WTC11 (cell line): ENCODE measurements around the gene BUD23. TPM values are rescaled to one million over a fixed set of nuclear protein-coding genes. Genes with fewer than 3 reads are reported as not detected.

Source experiments
- ATAC-seq: fragments of 200-7000 bp; cut with Tn5 transposase; 2 replicates; pipeline ENCODE4 v1.10.0; 2021; ENCODE audit warnings: mild to moderate bottlenecking, moderate library complexity
- CTCF ChIA-PET: fragments of 300-600 bp; sonication (Branson Sonifier 250); formaldehyde crosslinking; loops from one replicate; lab custom pipeline; 2021; ENCODE audit warnings: antibody characterized with exemption; lab: Charles Lee
- POLR2A ChIA-PET: fragments of 350-600 bp; sonication (Branson Sonifier 250); formaldehyde crosslinking; loops from one replicate; lab custom pipeline; 2021; ENCODE audit warnings: antibody characterized with exemption; lab: Charles Lee
- DNase-seq: peaks from one replicate; pipeline ENCODE4 v3.0.0; 2021; ENCODE audit warnings: low spot score
- H3K27ac Mint-ChIP-seq: 2 replicates; pipeline ENCODE4 v1.8.0; 2021; ENCODE audit warnings: mixed read lengths
- H3K27me3 Mint-ChIP-seq: 2 replicates; pipeline ENCODE4 v1.8.0; 2021; ENCODE audit warnings: low read depth, mild to moderate bottlenecking, moderate library complexity, mixed read lengths
- H3K36me3 Mint-ChIP-seq: 2 replicates; pipeline ENCODE4 v1.8.0; 2021; ENCODE audit warnings: mixed read lengths
- H3K4me1 Mint-ChIP-seq: 2 replicates; pipeline ENCODE4 v1.8.0; 2022; ENCODE audit warnings: mixed read lengths
- H3K4me3 Mint-ChIP-seq: 2 replicates; pipeline ENCODE4 v1.8.0; 2021; ENCODE audit warnings: mild to moderate bottlenecking, moderate library complexity, mixed read lengths
- H3K9me3 Mint-ChIP-seq: 2 replicates; pipeline ENCODE4 v1.8.0; 2021; ENCODE audit warnings: mixed read lengths
- AFF4 ChIP-seq: sonication (generic); formaldehyde crosslinking; IDR thresholded peaks from 2 replicates; pipeline ENCODE4 v1.8.1; 2023; ENCODE audit warnings: mild to moderate bottlenecking, missing genetic modification reagents, borderline replicate concordance
- CDX4 ChIP-seq: fragments of 250-450 bp; sonication (Bioruptor Pico); IDR thresholded peaks from 2 replicates; pipeline ENCODE4 v1.9.0; 2021; ENCODE audit warnings: moderate library complexity, mild to moderate bottlenecking, inconsistent platforms, borderline replicate concordance
- CTCF ChIP-seq: fragments of 200-600 bp; IDR thresholded peaks from 2 replicates; pipeline ENCODE4 v1.8.0; 2022; ENCODE audit warnings: antibody characterized with exemption
- ESRRA ChIP-seq: sonication (generic); formaldehyde crosslinking; IDR thresholded peaks from 2 replicates; pipeline ENCODE4 v1.8.1; 2022; ENCODE audit warnings: mild to moderate bottlenecking, missing genetic modification reagents, borderline replicate concordance
- GTF2I ChIP-seq: fragments of 250-450 bp; sonication (Bioruptor Pico); conservative IDR thresholded peaks from 2 replicates; pipeline ENCODE4 v1.4.0; 2021; ENCODE audit warnings: mild to moderate bottlenecking
- KAT7 ChIP-seq: sonication (generic); formaldehyde crosslinking; IDR thresholded peaks from 2 replicates; pipeline ENCODE4 v1.8.1; 2023; ENCODE audit warnings: missing genetic modification reagents, mild to moderate bottlenecking, borderline replicate concordance
- MAX ChIP-seq: sonication (generic); formaldehyde crosslinking; IDR thresholded peaks from 2 replicates; pipeline ENCODE4 v1.8.0; 2022; ENCODE audit warnings: mild to moderate bottlenecking, missing genetic modification reagents
- MLX ChIP-seq: sonication (generic); formaldehyde crosslinking; IDR thresholded peaks from 2 replicates; pipeline ENCODE4 v1.8.1; 2023; ENCODE audit warnings: mild to moderate bottlenecking, missing genetic modification reagents, moderate library complexity
- PRDM15 ChIP-seq: sonication (generic); formaldehyde crosslinking; IDR thresholded peaks from 2 replicates; pipeline ENCODE4 v1.8.0; 2022; ENCODE audit warnings: missing genetic modification reagents
- SOX15 ChIP-seq: fragments of 250-450 bp; sonication (Bioruptor Pico); IDR thresholded peaks from 2 replicates; pipeline ENCODE4 v1.9.0; 2021; ENCODE audit warnings: mild to moderate bottlenecking
- SP1 ChIP-seq: sonication (generic); formaldehyde crosslinking; conservative IDR thresholded peaks from 2 replicates; pipeline ENCODE4 v1.8.1; 2022; ENCODE audit warnings: missing genetic modification reagents
- TCF7 ChIP-seq: sonication (generic); formaldehyde crosslinking; IDR thresholded peaks from 2 replicates; pipeline ENCODE4 v1.8.0; 2022; ENCODE audit warnings: mild to moderate bottlenecking, low read depth, missing genetic modification reagents, moderate library complexity
- TEAD1 ChIP-seq: sonication (generic); formaldehyde crosslinking; IDR thresholded peaks from 2 replicates; pipeline ENCODE4 v1.8.0; 2022; ENCODE audit warnings: mild to moderate bottlenecking, missing genetic modification reagents
- TP53 ChIP-seq: sonication (generic); formaldehyde crosslinking; IDR thresholded peaks from 2 replicates; pipeline ENCODE4 v1.8.1; 2023; ENCODE audit warnings: mild to moderate bottlenecking, missing genetic modification reagents
- ZNF121 ChIP-seq: sonication (generic); formaldehyde crosslinking; IDR thresholded peaks from 2 replicates; pipeline ENCODE4 v1.8.0; 2023; ENCODE audit warnings: missing genetic modification reagents
- ZNF416 ChIP-seq: fragments of 250-450 bp; sonication (Bioruptor Pico); IDR thresholded peaks from 2 replicates; pipeline ENCODE4 v1.9.0; 2021; ENCODE audit warnings: mild to moderate bottlenecking, inconsistent platforms
- ZNF425 ChIP-seq: fragments of 250-450 bp; sonication (Bioruptor Pico); conservative IDR thresholded peaks from 2 replicates; pipeline ENCODE4 v1.9.0; 2021; ENCODE audit warnings: mild to moderate bottlenecking
- total RNA-seq: library from RNA; stranded (reverse); gene quantifications from 3 replicates; pipeline ENCODE4 v1.2.3, GENCODE V29; 2021

BUD23 gene
- total RNA-seq, 1 experiment from 2014 or later: 91.9 TPM

- Mint-ChIP-seq H3K4me1 (peaks cover 17% of the 10 kb centered on the region), H3K9me3 (peaks cover 3% of the 10 kb centered on the region), H3K36me3 (peaks cover 11% of the 10 kb centered on the region), H3K4me3 (no peak overlapping the region), H3K27me3 (no peaks in the 10 kb centered on the region), H3K27ac (no peak overlapping the region)
- CTCF ChIA-PET: interaction anchor here (0.6 to 4.0 kb wide), 4 partner anchors 28 to 125 kb away, joined by 3 to 35 read pairs (median 4); no protein-coding TSS in a partner anchor
- TF ChIP-seq ZNF121 (CRISPR knock-in tag) (peak; percentile 43; the same call in 1 of the 2 replicates), TEAD1 (CRISPR knock-in tag) (no peak)
- no peak for ATAC-seq
- DNase-seq: no peak
- POLR2A ChIA-PET: interaction anchor here (0.6 to 0.7 kb wide), 4 partner anchors 28 to 123 kb away, joined by 3 to 4 read pairs (median 3); no protein-coding TSS in a partner anchor
Measured at GRCh38 chr7:73732397-73732796, 49.0 kb downstream of the BUD23 start.

GRCh38 chr7:73734619-73735527 lies 51.5 kb downstream of the BUD23 start:
- H3K27me3 Mint-ChIP-seq: peaks cover 7% of the 10 kb centered on the region
- peaks cover 11% of the 10 kb centered on the region for H3K36me3 Mint-ChIP-seq
- POLR2A ChIA-PET: interaction anchor here (0.5 to 1.3 kb wide), 3 partner anchors 8 to 1632 kb away, joined by 3 to 4 read pairs (median 3); no protein-coding TSS in a partner anchor
- no peak overlapping the region for H3K4me3 Mint-ChIP-seq
- H3K9me3 Mint-ChIP-seq: peaks cover 3% of the 10 kb centered on the region
- ATAC-seq (peak; percentile 78), DNase-seq (peak; percentile 89)
- peak overlapping the region; percentile 80; the same call in 1 of the 2 replicates for H3K27ac Mint-ChIP-seq
- CTCF ChIA-PET: interaction anchor here (0.6 to 4.0 kb wide), 38 partner anchors 9 to 976 kb away, joined by 3 to 35 read pairs (median 4); partner anchors contain the start of genes CLDN3, METTL27, STX1A and TBL2
- peaks cover 12% of the 10 kb centered on the region for H3K4me1 Mint-ChIP-seq
- no peak for TF ChIP-seq TP53 (CRISPR knock-in tag)
- TF ChIP-seq SOX15: no peak
- no peak for TF ChIP-seq ZNF425 (CRISPR knock-in tag)
- no peak for TF ChIP-seq ESRRA
- TF ChIP-seq MAX (CRISPR knock-in tag): no peak; the same call in 1 of the 2 replicates
- peak; percentile 51; the same call in 1 of the 2 replicates for TF ChIP-seq CTCF
- no peak for TF ChIP-seq PRDM15 (CRISPR knock-in tag)
- TF ChIP-seq TCF7 (CRISPR knock-in tag): no peak
- TF ChIP-seq CDX4 (CRISPR knock-in tag): no peak
- TF ChIP-seq MLX (CRISPR knock-in tag): 0 out of 2 replicates have a peak, but pooled peaks have one; percentile 63
- no peak for TF ChIP-seq KAT7 (CRISPR knock-in tag)
- no peak for TF ChIP-seq AFF4 (CRISPR knock-in tag)
- TF ChIP-seq GTF2I (CRISPR knock-in tag): peak; percentile 72; the same call in 1 of the 2 replicates
- 0 out of 2 replicates have a peak, but pooled peaks have one; percentile 30 for TF ChIP-seq ZNF416 (CRISPR knock-in tag)
- TF ChIP-seq SP1 (CRISPR knock-in tag): peak; percentile 87
